ENCODE results near the gene FCGBP.

DNA sequence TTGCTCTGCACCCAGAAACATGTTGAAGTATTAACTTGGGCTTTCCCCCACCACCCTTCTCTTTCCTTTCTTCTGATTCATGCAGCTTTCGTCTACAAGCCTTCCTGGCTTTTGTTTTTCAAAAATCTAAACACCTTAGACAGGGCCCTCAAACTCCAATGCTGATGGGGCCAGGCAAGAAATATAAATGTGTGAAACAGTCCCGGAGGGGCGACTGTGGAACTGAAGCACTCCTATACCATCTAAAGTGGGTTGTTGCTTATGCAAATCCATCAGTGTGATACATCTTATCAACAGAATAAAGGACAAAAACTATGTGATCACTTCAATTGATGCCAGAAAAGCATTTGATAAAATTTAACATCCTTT is 6.1 kb downstream of the FCGBP start:
- TF ChIP-seq SPI1 (IDR thresholded peaks at IDR 0.05; ENCODE audit: low read depth, low read length) (no peak), POLR2A (IDR thresholded peaks at IDR 0.05; ENCODE audit: low read depth, low read length) (no peak), TAF1 (IDR thresholded peaks at IDR 0.05; ENCODE audit: low read depth, low read length) (no peak)

Data from GM12891 (cell line).